HEK293 (cell line): ENCODE results near the gene PDE1C.

ENCODE experiments used
- CTCF ChIA-PET: fragments of 350-600 bp; formaldehyde crosslinking; extraction: SDS; loops from one replicate; lab custom pipeline; 2021; ENCODE audit warnings: antibody characterized with exemption; lab: Yijun Ruan, JAX
- POLR2A ChIA-PET: fragments of 300-600 bp; formaldehyde crosslinking; extraction: SDS; loops from one replicate; lab custom pipeline; 2020; ENCODE audit warnings: antibody characterized with exemption, inconsistent platforms; lab: Yijun Ruan, JAX
- H3K27ac ChIP-seq: fragments of 200-500 bp; sonication (Bioruptor generic); 2 replicates; pipeline ENCODE4 v1.5.1; 2014; ENCODE audit warnings: low read depth, low read length, control low read depth, inconsistent platforms; ENCODE audit errors: extremely low read depth
- H3K36me3 ChIP-seq, 2 experiments: fragments of 200-500 bp in 1 of 2; sonication (Bioruptor generic) in 1 of 2; 1 replicate in 1 of 2; 2 replicates in 1 of 2; pipeline ENCODE4 v1.5.1; 2014 to 2017; ENCODE audit warnings: inconsistent platforms in 2 of 2, low read length in 2 of 2; ENCODE audit not compliant: control insufficient read depth in 2 of 2, insufficient read depth in 1 of 2
- H3K4me1 ChIP-seq: fragments of 200-500 bp; sonication (Bioruptor generic); 2 replicates; pipeline ENCODE4 v1.5.1; 2014; ENCODE audit warnings: mild to moderate bottlenecking, low read length, inconsistent platforms; ENCODE audit not compliant: control insufficient read depth, insufficient read depth
- H3K4me3 ChIP-seq: 2 replicates; pipeline ENCODE4 v1.5.1; 2011; ENCODE audit warnings: low read depth, mild to moderate bottlenecking, control low read depth, low read length, moderate library complexity
- H3K9me3 ChIP-seq: fragments of 200-500 bp; sonication (Bioruptor generic); 2 replicates; pipeline ENCODE4 v1.5.1; 2014; ENCODE audit warnings: low read depth, low read length, inconsistent platforms; ENCODE audit not compliant: control insufficient read depth, insufficient read depth
- MEIS1 ChIP-seq: sonication (generic); formaldehyde crosslinking; IDR thresholded peaks from 2 replicates; pipeline ENCODE4 v1.8.1; 2022; ENCODE audit warnings: missing genetic modification reagents, mild to moderate bottlenecking, borderline replicate concordance
- REPIN1 ChIP-seq: fragments of 450-650 bp; formaldehyde crosslinking; IDR thresholded peaks from 2 replicates; pipeline ENCODE4 v1.5.1; 2017; ENCODE audit warnings: missing biosample characterization, missing genetic modification characterization, low read depth
- SP2 ChIP-seq: fragments of 450-650 bp; formaldehyde crosslinking; IDR thresholded peaks from 2 replicates; pipeline ENCODE4 v1.5.1; 2016; ENCODE audit warnings: missing biosample characterization, missing genetic modification characterization
- TSHZ1 ChIP-seq: fragments of 450-650 bp; formaldehyde crosslinking; IDR thresholded peaks from 2 replicates; pipeline ENCODE4 v1.5.1; 2016; ENCODE audit warnings: missing biosample characterization, missing genetic modification characterization, borderline replicate concordance
- ZBTB11 ChIP-seq: fragments of 450-650 bp; formaldehyde crosslinking; conservative IDR thresholded peaks from 2 replicates; pipeline ENCODE4 v1.5.1; 2016; ENCODE audit warnings: low read depth, missing biosample characterization, missing genetic modification characterization
- ZBTB26 ChIP-seq: fragments of 450-650 bp; formaldehyde crosslinking; optimal IDR thresholded peaks from 2 replicates; pipeline ENCODE3; 2016; ENCODE audit warnings: missing biosample characterization, mild to moderate bottlenecking, missing genetic modification characterization
- ZFP41 ChIP-seq: fragments of 450-650 bp; formaldehyde crosslinking; IDR thresholded peaks from 2 replicates; pipeline ENCODE4 v1.5.1; 2016; ENCODE audit warnings: missing biosample characterization, missing genetic modification characterization, borderline replicate concordance
- ZIC2 ChIP-seq: fragments of 450-650 bp; formaldehyde crosslinking; IDR thresholded peaks from 2 replicates; pipeline ENCODE4 v1.5.1; 2016; ENCODE audit warnings: missing biosample characterization, missing genetic modification characterization
- ZNF175 ChIP-seq: fragments of 450-650 bp; formaldehyde crosslinking; IDR thresholded peaks from 2 replicates; pipeline ENCODE4 v1.5.1; 2016; ENCODE audit warnings: missing biosample characterization, missing genetic modification characterization
- ZNF23 ChIP-seq: fragments of 450-650 bp; formaldehyde crosslinking; IDR thresholded peaks from 2 replicates; pipeline ENCODE4 v1.5.1; 2016; ENCODE audit warnings: missing biosample characterization, missing genetic modification characterization, borderline replicate concordance
- ZNF350 ChIP-seq: fragments of 450-650 bp; formaldehyde crosslinking; IDR thresholded peaks from 2 replicates; pipeline ENCODE4 v1.5.0; 2017; ENCODE audit warnings: missing biosample characterization, mild to moderate bottlenecking, missing genetic modification characterization
- ZNF394 ChIP-seq: fragments of 450-650 bp; formaldehyde crosslinking; IDR thresholded peaks from 2 replicates; pipeline ENCODE4 v1.5.1; 2016; ENCODE audit warnings: missing biosample characterization, missing genetic modification characterization, mild to moderate bottlenecking, moderate library complexity, borderline replicate concordance
- ZNF513 ChIP-seq: fragments of 450-650 bp; IDR thresholded peaks from 2 replicates; pipeline ENCODE4 v1.5.1; 2018; ENCODE audit warnings: missing biosample characterization, missing genetic modification characterization
- ZNF645 ChIP-seq: fragments of 450-650 bp; formaldehyde crosslinking; IDR thresholded peaks from 2 replicates; pipeline ENCODE4; 2016; ENCODE audit warnings: missing biosample characterization, missing genetic modification characterization
- ZNF664 ChIP-seq: fragments of 450-650 bp; formaldehyde crosslinking; IDR thresholded peaks from 2 replicates; pipeline ENCODE4 v1.5.1; 2016; ENCODE audit warnings: missing biosample characterization, missing genetic modification characterization
- ZSCAN16 ChIP-seq: fragments of 450-650 bp; formaldehyde crosslinking; IDR thresholded peaks from 2 replicates; pipeline ENCODE4 v1.5.1; 2016; ENCODE audit warnings: missing biosample characterization, missing genetic modification characterization

The PDE1C gene

GRCh38 chr7:31856337-31856736 lies 213.9 kb downstream of the PDE1C start:
- Histone ChIP-seq H3K36me3 (no peaks in the 10 kb centered on the region), H3K9me3 (no peaks in the 10 kb centered on the region), H3K4me1 (no peaks in the 10 kb centered on the region), H3K27ac (no peak overlapping the region), H3K4me3 (no peak overlapping the region)
- POLR2A ChIA-PET, result no interaction called here
- CTCF ChIA-PET, result interaction anchor here (0.6 to 1.3 kb wide), 2 partner anchors 112 to 665 kb away, joined by 3 read pairs; no protein-coding TSS in a partner anchor
- TF ChIP-seq ZNF175 (tag by site-specific recombination) (no peak), ZNF350 (no peak), ZFP41 (tag by site-specific recombination) (no peak), ZSCAN16 (tag by site-specific recombination) (no peak), ZNF23 (tag by site-specific recombination) (no peak), ZNF645 (tag by site-specific recombination) (no peak)

GRCh38 chr7:31855530-31855929 lies 214.7 kb downstream of the PDE1C start:
- ChIA-PET POLR2A (no interaction called here), CTCF (interaction anchor here (1.3 kb wide), 1 partner anchor 111 kb away, joined by 3 read pairs; no protein-coding TSS in a partner anchor)
- Histone ChIP-seq H3K27ac (no peak overlapping the region), H3K36me3 (no peaks in the 10 kb centered on the region), H3K4me3 (no peak overlapping the region), H3K9me3 (no peaks in the 10 kb centered on the region), H3K4me1 (no peaks in the 10 kb centered on the region)
- TF ChIP-seq TSHZ1 (tag by site-specific recombination), result no peak

GRCh38 chr7:31853380-31853779 lies 216.8 kb downstream of the PDE1C start:
- Histone ChIP-seq H3K4me3 (no peak overlapping the region), H3K36me3 (no peaks in the 10 kb centered on the region), H3K4me1 (no peaks in the 10 kb centered on the region), H3K27ac (no peak overlapping the region), H3K9me3 (no peaks in the 10 kb centered on the region)
- TF ChIP-seq ZNF664 (tag by site-specific recombination), result no peak
- TF ChIP-seq ZIC2 (tag by site-specific recombination), result no peak
- TF ChIP-seq SP2, result no peak
- no peak for TF ChIP-seq ZNF513 (tag by site-specific recombination)
- TF ChIP-seq REPIN1, result no peak
- TF ChIP-seq ZBTB11 (tag by site-specific recombination), result no peak
- TF ChIP-seq ZBTB26, result no peak
- no peak for TF ChIP-seq ZNF394 (tag by site-specific recombination)
- TF ChIP-seq MEIS1, result no peak
- ChIA-PET CTCF (interaction anchor here (0.6 to 0.7 kb wide), 3 partner anchors 10 to 939 kb away, joined by 3 read pairs; no protein-coding TSS in a partner anchor), POLR2A (no interaction called here)
